LHCN-M2 (cell line): Measurements from ENCODE around the gene SMIM24. TPM values are rescaled to one million over a fixed set of nuclear protein-coding genes. Genes with fewer than 3 reads are reported as not detected.
"Not testable (repeated sequence)": the region's sequence is repeated elsewhere in the genome, so short reads cannot be mapped to it uniquely, and the experiment has no call there.

Experiments
- DNase-seq: peaks from one replicate; pipeline ENCODE4 v3.0.0-alpha.2; 2012; ENCODE audit warnings: low read depth
- total RNA-seq: library from RNA; depleted of rRNA; stranded (reverse); fragments of >200 nt; gene quantifications from 2 replicates; pipeline ENCODE4 v1.2.3, GENCODE V29; 2014

The SMIM24 gene
- total RNA-seq, 1 experiment from 2014 or later: 0.40 TPM

DNA sequence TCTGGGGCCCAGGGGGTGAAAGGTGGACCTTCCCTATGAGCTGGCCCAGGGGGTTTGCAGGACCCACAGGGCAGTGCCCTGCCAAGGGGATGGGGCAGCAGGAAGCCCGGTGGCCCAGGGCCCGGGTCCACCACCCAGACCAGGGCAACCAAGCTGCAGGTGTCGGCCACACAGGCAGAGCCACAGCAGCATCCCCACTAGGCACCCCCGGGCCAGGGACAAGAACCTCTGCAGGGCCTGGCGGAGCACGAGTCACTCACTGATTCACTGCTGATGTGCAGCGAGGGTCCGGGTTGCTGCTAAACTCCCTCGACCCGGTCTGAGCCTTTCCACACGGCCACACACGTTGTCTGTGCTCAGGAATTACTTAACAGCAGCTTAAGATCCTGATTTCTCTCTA lies 34.6 kb upstream of the SMIM24 start:
- no peak for DNase-seq

DNA sequence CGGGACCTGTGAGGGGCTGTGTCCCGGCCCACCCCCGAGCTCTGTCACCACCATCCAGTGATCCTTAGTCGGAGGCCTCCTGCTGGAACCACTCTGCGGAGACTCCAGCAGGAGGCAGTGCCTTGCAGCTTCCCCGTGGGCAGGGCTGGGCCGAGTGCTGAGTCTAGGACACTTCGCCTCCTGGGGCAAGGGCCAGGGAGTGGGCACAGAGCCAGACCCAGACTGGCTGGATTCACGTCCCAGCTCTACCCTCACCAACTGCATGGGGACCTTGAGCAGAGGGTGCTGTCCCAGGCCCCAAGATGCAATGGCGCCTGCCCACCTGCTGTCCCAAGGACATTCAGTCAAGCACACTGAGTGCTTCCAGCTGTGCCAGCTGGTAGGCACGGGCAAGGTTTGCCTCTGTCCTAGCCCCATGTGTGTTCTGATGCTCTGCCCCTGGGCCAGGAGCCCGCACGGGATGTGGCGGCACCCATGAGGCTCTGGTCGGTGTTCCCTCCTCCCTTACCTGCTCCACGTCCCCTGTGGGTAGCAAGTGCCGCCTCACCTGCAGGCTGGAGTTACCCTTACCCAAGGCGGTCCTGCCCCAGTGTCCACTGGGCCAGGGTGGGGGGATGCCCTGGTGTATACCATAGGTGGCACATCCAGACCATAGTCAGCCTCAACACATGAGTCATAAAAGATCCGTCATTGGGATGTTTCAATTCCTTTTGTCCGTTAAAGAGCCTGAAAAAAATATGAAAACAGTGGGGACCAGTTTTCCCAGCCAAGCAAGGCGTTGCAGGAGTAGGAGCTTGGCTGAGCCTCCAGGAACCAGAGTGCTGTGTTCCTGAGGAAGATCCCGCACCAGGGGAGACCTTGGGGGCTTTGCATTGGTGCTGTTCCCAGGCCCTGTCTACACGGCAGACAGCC lies 33.2 kb upstream of the SMIM24 start:
- DNase-seq: no peak

DNA sequence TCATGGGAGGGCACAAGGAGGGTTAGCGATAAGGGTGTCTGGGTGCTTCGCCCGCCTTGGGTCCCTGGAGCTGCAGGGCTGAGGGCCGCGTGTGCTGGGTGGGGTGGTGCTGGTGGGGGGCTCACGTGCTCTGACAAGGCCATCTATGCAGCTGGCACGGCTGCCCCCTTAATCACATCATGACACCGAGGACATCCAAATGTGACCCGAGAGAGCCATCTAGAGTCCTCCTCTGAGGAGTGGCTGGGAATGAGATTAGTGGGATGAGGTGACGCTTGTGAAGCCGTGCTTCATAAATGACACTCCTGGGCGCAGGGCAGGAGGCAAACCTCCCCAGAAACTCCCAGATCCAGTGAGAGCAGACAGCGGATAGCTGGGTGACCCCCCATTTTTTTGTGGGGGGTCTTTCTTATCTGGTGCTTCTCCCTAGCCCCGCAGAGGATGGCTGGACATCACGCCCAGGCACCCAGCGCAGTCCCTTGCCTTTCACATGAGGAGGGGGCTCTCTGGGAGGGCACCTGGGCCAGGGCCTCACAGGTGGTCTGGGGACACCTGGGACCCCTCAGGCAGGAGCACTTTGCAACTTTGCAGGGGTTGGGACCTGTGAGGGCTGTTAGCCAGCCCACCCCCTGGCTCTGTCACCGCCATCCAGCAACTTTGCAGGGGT lies 32.4 kb upstream of the SMIM24 start:
- DNase-seq: no peak

DNA sequence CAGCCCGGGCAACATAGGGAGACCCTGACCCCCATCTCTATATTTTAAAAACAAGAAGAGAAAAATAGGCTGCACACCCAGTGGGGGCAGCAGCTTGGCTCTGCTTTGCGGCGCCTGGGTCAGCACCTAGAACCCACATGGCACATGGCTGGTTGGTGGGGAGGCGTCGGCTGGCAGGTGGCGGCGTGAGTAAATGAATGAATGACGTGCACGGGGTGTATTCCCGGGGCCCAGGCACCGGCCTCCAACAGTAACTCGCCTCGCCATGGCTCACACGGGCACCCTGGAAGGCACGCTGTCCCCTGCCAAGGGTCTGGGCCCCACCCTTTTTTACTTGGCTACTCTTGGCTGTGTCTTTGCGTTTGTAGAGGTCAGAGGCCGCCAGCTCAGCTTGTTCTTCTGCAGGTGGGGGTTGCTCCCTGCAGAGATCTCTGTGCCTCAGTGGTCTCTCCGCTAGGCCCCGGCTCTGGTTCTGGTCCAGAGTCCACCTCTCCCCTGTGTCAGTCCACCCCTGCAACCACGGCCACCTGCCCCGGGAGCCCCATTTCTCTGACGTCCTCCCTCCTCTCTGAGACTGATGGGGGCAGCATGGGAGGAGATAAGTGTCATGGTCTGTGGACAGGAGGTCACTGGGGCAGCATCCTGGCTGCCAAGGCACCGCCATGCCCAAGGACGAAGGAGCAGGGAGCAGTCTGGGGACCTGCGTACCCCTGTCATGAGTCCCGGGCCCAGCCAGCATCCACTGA lies 31.4 kb upstream of the SMIM24 start:
- no peak for DNase-seq

DNA sequence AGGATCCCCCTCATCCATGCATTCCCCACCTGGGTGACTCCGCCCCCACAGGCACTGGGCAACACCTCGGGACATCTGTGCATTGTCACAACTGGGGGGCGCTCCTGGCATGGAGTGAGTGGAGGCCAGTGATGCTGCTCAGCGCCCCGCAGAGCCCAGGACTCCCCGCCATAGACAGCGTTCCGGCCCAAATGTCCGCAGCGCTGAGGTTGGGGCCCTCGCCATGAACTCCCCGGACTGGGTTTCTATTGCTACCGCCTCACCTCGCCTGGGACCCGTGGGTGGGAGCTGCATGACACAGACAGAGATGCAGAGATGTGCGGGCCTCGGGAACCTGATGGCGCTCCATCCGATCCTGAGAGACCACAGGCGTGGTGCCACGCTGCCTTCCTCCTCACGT lies 30.4 kb upstream of the SMIM24 start:
- DNase-seq: no peak

DNA sequence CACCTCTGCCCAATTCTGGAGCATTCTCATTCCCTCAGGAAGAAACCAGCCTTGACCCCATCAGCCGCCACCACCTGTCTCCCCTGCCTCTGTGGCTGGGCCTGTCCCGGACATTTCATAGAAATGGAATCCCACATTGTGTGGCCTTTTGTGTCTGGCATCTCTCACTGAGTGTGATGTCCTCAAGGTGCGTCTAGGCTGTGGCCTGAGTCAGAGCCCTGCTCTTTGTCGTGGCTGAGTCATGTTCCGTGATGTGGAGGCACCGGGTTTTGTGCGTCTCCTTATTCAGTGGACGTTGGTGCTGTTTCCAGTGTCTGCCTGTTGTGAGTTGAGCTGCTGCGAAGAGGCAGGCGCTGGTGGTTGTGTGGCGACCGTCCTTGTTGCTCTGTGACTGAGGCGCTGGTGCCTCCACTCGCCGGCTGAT lies 29.3 kb upstream of the SMIM24 start:
- peak; percentile 78 for DNase-seq

DNA sequence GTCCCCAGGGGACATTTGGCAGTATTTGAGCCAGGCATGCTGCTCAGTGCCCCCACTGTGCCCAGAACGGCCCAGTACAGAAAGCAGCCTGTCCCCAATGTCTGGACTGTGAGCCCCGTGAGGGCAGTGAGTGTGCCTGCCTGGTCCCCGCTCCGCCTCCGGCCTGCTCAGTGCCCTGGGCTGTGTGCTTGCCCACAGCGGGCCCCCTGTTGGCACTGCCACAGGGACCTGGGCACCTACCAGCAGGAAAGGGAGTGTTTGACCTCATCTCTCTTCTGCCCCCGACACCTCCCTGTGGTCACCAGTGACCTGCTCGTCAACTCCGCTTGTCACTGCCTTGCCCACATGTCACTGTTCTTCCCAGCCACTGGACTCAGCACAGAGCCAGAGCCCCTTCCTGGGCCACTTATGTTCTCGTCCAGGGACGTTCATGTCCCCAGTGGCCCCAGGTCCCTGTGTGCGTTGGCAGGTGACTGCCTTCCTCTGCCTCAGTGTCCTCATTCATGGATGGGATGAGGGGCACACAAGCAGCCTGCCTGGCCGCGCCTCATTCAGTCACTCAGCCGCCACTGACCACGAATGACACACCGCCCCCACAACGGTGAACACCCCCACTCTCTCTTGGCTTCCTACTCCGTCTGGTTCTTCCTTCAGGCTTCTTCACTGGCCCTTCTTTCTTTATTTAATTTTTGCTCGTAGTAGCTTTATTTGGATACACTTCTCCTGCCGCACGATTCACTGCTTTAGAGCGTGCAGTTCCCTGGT lies 28.6 kb upstream of the SMIM24 start:
- DNase-seq: no peak

DNA sequence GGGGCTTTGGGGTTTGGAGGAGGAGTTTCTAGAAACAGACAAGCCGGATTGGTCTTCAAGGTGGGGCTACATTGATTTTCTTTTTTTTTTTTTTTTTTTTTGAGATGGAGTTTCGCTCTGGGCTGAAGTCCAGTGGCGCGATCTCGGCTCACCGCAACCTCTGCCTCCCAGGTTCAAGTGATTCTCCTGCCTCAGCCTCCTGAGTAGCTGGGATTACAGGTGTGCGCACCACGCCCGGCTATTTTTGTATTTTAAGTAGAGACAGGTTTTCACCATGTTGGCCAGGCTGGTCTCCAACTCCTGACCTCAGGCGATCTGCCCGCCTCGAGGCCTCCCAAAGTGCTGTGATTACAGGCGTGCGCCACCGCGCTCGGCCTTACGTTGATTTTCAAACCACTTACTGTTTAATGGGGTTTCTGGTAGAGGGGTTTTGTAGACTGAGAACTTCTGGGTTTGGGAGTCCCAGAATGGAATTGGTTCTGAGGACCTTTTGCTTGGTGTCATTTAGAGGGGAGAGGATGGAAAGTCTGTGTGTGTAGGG lies 27.9 kb upstream of the SMIM24 start:
- not testable (repeated sequence) for DNase-seq

DNA sequence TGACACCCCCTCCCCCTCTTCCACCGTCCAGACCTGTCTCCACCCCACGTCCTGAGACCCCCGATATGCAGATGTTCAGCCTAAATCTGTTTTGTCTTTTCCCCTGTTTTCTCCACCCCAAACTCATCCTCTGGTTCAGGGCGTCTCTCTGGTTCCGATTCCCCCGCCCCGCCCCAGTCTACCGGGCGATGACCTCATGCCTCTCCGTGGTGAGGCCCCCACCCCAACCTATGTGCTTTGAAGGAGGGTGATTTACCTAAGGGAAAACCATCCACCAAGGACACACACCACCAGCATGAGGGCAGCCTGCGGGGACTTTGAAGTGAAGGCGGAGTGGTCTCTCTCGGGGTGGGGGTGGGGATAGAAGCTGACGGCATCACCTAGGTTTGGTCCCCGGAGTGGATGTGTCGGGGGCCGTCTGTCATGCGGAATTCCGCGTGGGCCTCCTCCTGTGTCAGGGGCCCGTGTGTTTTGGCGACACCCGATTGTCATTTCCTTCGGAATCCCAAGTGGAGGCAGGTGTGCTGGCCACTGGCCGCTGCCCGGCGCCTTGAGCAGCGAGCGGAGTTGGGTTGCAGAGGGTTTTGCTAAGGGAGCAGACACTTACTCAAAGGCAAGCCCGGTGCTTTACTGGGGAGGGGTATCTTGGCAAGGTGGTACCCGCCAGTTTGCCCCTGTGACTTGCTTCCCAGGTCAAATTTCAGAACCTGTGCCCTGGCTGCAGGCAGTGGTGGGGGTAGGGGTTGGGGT lies 27.2 kb upstream of the SMIM24 start:
- DNase-seq: no peak

DNA sequence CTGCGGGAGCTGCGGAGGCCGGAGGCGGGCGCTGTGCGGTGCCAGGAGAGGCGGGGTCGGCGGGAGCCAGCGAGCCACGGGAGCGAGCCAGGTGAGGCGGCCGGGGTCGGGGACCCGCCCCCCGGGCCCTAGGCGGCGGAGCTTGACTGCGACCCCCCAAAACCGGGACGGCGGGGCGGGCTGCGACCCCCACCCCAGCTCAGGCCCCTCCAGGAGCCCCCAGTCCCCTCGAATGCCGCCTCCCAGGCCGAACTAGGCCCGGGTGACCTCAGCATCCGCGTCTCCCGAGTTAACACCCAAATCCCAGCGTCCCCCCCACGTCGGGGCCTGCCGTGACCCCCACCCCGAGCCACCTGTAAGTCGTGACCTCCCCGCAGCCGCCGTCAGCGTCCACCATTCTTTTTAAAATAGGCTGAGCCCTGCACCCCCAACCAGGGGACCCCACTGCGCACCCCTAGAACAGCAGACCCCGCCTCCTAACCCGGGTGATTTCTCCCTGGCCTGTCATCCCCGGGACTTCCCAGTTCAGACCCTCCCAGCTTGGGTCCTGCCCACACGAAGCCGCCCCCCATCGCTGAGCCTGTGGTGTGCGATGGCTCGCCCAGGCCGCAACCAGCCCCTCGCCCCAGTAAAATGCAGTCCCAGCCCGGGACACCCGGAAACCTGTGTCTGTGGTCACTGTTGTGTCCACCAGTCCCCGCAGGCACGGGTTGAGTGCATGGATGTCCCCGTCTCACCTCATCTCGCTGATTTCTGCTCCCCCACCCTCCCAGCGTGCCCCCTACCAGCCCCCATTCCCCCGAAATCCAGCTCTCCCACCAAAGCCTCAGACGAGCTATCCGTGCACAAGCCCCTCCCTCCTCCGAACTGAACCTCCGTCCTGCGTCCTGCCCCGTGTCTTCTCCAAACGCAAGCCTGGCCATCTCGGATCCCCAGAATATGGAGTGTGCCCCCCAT lies 26.3 kb upstream of the SMIM24 start:
- DNase-seq: peak; percentile 18

DNA sequence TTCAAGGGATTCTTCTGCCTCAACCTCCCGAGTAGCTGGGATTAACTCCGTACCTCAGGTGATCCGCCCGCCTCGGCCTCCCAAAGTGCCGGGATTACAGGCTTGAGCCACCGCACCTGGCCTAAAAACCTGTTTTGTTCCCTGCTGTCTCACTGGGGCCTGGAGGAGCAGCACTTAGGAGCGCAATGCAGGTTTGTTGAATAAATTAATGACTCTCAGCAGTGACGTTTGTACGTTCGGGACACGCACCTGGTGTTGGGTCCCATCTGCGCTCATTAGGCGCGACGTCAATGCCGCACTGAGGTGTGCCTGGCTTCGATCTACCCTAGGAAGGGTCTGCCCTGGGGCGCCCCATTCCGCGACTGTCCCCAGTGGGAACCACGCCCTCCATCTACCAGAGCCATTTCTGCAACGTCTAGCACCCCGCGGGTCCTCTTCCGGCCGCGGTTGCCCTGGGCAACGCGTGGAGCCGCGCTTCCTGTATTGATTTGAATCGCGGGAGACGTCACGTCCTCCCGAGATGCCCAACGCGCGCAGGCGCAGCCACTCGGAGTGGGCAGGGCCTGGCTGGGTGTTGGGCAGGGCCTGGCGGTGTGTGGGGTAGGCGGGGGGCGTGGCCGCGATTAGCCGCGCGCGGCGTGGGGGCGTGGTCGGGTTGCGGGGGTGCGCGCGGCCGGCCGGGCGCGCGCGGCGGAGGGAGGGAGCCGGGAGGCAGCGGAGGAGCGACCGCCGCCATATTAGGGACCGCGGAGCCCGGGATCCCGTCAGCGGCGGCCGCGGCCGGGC lies 25.5 kb upstream of the SMIM24 start, which contains the start of gene FZR1:
Gene FZR1 (plus strand): TSS at position 714 of the 786 bp plus-strand sequence. CDS start 16,679 bp downstream, outside the sequence.
- DNase-seq: peak; percentile 98

DNA sequence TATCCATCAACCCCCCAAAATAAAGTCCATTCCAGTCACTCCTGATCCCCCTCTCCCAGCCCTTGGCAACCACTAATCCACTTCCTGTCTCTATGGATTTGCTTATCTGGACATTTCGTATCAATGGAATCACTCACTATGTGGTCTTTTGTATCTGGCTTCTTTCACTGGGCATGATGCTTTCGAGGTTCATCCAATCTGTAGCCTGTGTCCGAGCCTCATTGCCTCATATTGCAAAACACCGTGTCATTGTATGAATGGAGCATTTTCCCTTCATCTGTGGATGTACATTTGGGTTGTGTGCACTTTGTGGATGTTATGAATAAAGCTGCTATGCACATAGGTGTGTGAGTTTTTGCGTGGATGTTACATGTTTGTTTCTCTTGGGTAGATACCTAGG lies 24.4 kb upstream of the SMIM24 start:
- DNase-seq: no peak

DNA sequence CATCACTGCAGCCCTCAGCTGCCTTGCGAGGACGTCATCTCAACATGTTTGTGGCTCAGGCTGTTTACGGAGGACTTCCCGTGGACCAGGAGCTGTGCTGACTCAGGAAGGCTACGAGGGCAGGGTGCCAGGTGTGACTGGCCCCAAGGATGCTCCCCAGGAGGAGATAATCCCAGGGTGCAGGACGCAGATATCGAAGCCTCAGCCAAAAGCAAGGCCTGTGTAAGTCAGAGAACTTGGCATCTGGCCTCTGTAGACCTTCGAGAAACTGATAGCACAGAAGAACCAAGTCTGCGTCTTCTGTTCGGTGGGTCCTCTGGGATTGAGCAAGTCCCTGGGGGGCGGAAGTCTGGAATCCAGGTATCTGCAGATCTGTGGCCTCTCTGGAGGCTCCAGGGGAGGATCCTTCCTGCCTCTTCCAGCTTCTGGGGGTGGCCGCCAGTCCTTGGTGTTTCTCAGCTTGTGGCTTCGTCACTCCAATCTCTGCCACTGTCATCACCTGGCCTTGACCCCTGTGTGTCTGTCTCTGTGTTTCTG lies 22.8 kb upstream of the SMIM24 start:
- no peak for DNase-seq

DNA sequence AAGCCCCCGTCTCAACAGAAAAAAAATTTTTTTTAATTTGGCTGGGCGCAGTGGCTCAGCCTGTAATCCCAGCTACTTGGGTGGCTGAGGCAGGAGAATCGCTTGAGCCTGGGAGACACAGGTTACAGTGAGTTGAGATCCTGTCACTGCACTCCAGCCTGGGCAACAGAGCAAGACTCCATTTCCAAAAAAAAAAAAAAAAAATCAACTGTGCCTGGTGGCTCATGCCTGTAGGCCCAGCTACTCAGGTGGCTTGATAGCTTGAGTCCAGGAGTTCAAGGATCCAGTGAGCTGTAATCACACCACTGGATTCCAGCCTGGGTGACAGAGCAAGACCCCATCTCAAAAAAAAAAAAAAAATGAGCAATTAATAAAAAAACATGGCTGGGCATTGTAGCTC lies 21.5 kb upstream of the SMIM24 start:
- DNase-seq: no peak

DNA sequence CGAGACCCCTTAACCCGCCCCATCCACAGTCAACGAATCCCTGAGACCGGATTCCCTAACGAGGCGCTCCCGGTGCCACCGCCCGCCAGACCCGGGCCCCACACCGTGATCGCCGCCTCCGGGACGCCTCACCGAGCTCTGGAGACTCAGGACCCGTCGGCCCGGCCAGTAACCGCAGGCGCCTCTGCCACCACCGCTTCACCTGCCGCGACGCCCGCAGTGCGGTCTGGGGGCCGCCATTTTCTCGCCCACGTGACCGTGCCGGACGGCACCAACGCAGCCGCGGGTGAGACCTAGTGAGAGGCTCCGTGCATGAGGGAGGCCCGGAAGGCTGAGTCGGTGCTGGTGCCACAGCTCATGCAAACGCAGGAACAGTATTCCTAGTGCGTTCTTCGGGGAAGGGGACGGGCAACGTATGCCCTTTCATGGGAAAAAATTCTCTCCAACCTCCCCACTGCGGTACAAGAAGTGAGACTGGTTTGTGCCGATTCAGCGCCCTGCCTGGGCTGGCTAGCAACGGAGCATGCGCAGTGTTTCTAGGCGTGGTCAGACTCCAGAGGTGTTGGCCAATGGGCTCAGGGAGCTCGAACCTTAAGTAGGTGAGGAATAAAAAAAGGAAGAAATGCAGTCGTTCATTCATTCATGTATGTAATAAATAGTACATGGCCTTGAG lies 20.2 kb upstream of the SMIM24 start, which contains the start of gene DOHH:
Gene DOHH (minus strand): TSS at position 246 of the 673 bp plus-strand sequence. CDS start 3,860 bp downstream, outside the sequence.
- peak; percentile 94 for DNase-seq

DNA sequence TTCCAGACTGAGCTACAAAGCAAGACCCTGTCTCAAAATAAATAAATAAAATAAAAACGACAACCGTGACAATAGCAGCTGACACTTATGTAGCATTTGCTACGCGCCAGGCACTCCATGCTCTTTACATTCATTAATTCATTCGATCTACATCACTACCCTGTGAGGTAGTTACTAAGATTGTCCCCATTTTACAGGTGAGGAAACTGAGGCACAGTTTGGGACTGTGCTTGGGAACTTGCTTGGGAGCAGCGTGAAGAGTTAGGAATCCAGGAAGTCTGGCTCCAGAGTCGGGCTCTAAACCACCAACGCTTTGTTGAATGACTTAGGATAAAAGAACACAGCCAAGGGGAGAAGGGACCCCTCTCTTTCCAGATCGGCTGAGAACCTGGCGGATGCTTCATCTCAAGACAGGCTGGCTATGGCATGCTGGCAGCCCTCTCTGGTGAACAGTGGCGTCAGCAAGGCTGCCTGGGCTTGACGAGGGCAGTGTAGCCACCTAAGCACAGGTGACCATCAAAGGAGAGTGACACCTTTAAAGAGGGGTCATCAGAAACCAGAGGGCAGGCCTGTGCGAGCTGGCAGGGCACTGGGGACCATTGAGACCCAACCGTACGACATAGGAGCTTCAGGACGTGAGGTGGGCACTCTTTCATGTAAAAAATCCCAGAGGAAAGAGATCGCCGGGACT lies 19.6 kb upstream of the SMIM24 start:
- no peak for DNase-seq
